Liver (tissue), 9 donors: ENCODE data around the gene ENAH. TPM values are rescaled to one million over a fixed set of nuclear protein-coding genes. Genes with fewer than 3 reads are reported as not detected.

Experiments
- DNase-seq: peaks from one replicate; pipeline ENCODE4 v3.0.0-alpha.2; 2017; ENCODE audit warnings: low spot score
- H3K27ac ChIP-seq, 2 donors: one replicate each; pipeline ENCODE4 v1.7.0; 2013; ENCODE audit warnings: inconsistent platforms in 2 of 2, low read length in 2 of 2, control low read depth in 1 of 2, low read depth in 1 of 2, mild to moderate bottlenecking in 1 of 2
- H3K27me3 ChIP-seq, 4 donors: one replicate each; pipeline versions ENCODE4 v1.6.1 to v1.7.0; 2013; ENCODE audit warnings: low read length in 3 of 4, inconsistent platforms in 1 of 4, mild to moderate bottlenecking in 1 of 4, moderate library complexity in 1 of 4; ENCODE audit not compliant: control insufficient read depth in 4 of 4, insufficient read depth in 4 of 4
- H3K36me3 ChIP-seq, 4 donors: one replicate each; pipeline versions ENCODE4 v1.6.1 to v1.7.0; 2013; ENCODE audit warnings: low read length in 3 of 4, mild to moderate bottlenecking in 3 of 4, low read depth in 1 of 4, moderate library complexity in 1 of 4; ENCODE audit not compliant: control insufficient read depth in 4 of 4, insufficient read depth in 3 of 4
- H3K4me1 ChIP-seq, 4 donors: one replicate each; pipeline versions ENCODE4 v1.6.1 to v1.7.0; 2013; ENCODE audit warnings: low read length in 3 of 4, mild to moderate bottlenecking in 3 of 4, moderate library complexity in 1 of 4; ENCODE audit not compliant: control insufficient read depth in 4 of 4, insufficient read depth in 4 of 4
- H3K4me3 ChIP-seq, 3 donors: one replicate each; pipeline versions ENCODE4 v1.6.1 to v1.7.0; 2013; ENCODE audit warnings: low read length in 3 of 3, control low read depth in 1 of 3, low read depth in 1 of 3, mild to moderate bottlenecking in 1 of 3
- H3K9ac ChIP-seq, 2 donors: one replicate each; pipeline ENCODE4 v1.7.0; 2013; ENCODE audit warnings: low read length in 2 of 2, mild to moderate bottlenecking in 2 of 2, moderate library complexity in 2 of 2, control low read depth in 1 of 2, low read depth in 1 of 2
- H3K9me3 ChIP-seq, 4 donors: one replicate each; pipeline versions ENCODE4 v1.6.1 to v1.7.0; 2013; ENCODE audit warnings: low read length in 3 of 4; ENCODE audit not compliant: control insufficient read depth in 4 of 4
- ATF3 ChIP-seq: IDR thresholded peaks from 2 replicates; pipeline ENCODE4 v1.6.1; 2016; ENCODE audit warnings: antibody characterized with exemption
- CTCF ChIP-seq: fragments of 150-350 bp; IDR thresholded peaks from 2 replicates; pipeline ENCODE4 v1.5.1; 2017; ENCODE audit warnings: improper control_type of control experiment, low read depth, low read length; ENCODE audit not compliant: missing input control
- EGR1 ChIP-seq, 2 donors: IDR thresholded peaks; 2 replicates each; pipeline ENCODE4 v1.6.1; 2016 to 2018; ENCODE audit warnings: antibody characterized with exemption in 2 of 2, low read depth in 2 of 2
- FOXA1 ChIP-seq: IDR thresholded peaks from 2 replicates; pipeline ENCODE4 v1.6.1; 2016; ENCODE audit warnings: antibody characterized with exemption
- FOXA2 ChIP-seq: IDR thresholded peaks from 2 replicates; pipeline ENCODE4 v1.6.1; 2016; ENCODE audit warnings: antibody characterized with exemption
- GABPA ChIP-seq, 2 donors: IDR thresholded peaks in 1 of 2; conservative IDR thresholded peaks in 1 of 2; 2 replicates each; pipeline ENCODE4 v1.6.1; 2016; ENCODE audit warnings: antibody characterized with exemption in 2 of 2, mild to moderate bottlenecking in 1 of 2, moderate library complexity in 1 of 2
- HNF4A ChIP-seq, 2 donors: conservative IDR thresholded peaks; 2 replicates each; pipeline ENCODE4 v1.6.1; 2016; ENCODE audit warnings: antibody characterized with exemption in 2 of 2, mild to moderate bottlenecking in 2 of 2
- HNF4G ChIP-seq: IDR thresholded peaks from 2 replicates; pipeline ENCODE4 v1.6.1; 2016; ENCODE audit warnings: antibody characterized with exemption
- JUND ChIP-seq, 2 donors: IDR thresholded peaks; 2 replicates each; pipeline ENCODE4 v1.6.1; 2016; ENCODE audit warnings: antibody characterized with exemption in 2 of 2
- MAX ChIP-seq: IDR thresholded peaks from 2 replicates; pipeline ENCODE4 v1.6.1; 2016; ENCODE audit warnings: antibody characterized with exemption
- NR2F2 ChIP-seq: IDR thresholded peaks from 2 replicates; pipeline ENCODE4 v1.6.1; 2016; ENCODE audit warnings: antibody characterized with exemption
- RAD21 ChIP-seq, 2 donors: IDR thresholded peaks; 2 replicates each; pipeline ENCODE4 v1.6.1; 2016; ENCODE audit warnings: antibody characterized with exemption in 2 of 2, mild to moderate bottlenecking in 2 of 2
- REST ChIP-seq: IDR thresholded peaks from 2 replicates; pipeline ENCODE4 v1.6.1; 2016; ENCODE audit warnings: antibody characterized with exemption, mild to moderate bottlenecking
- RXRA ChIP-seq, 2 donors: IDR thresholded peaks; 2 replicates each; pipeline ENCODE4 v1.6.1; 2017 to 2018; ENCODE audit warnings: antibody characterized with exemption in 2 of 2, mild to moderate bottlenecking in 1 of 2
- SP1 ChIP-seq: IDR thresholded peaks from 2 replicates; pipeline ENCODE4 v1.6.1; 2018; ENCODE audit warnings: antibody characterized with exemption, mild to moderate bottlenecking
- TAF1 ChIP-seq: conservative IDR thresholded peaks from 2 replicates; pipeline ENCODE4 v1.6.1; 2016; ENCODE audit warnings: antibody characterized with exemption, mild to moderate bottlenecking
- YY1 ChIP-seq: IDR thresholded peaks from 2 replicates; pipeline ENCODE4 v1.6.1; 2016; ENCODE audit warnings: antibody characterized with exemption, mild to moderate bottlenecking
- WGBS: extraction: QIAGEN DNeasy Blood & Tissue Kit; methylation state at CpG from one replicate; pipeline ENCODE4 v1.1.7; 2013; 5-methylcytosine and 5-hydroxymethylcytosine counted together
- polyA plus RNA-seq, 2 donors: library from polyadenylated mRNA; stranded (reverse) in 1 of 2; unstranded in 1 of 2; fragments of 200-250 nt in 1 of 2; fragments of >200 nt in 1 of 2; fragmentation: Nextera tagmentation in 1 of 2; extraction: Ambion mirVana in 1 of 2; gene quantifications; one replicate each; pipeline versions ENCODE4 v1.2.1 to v1.2.3, GENCODE V29; 2013 to 2015
- total RNA-seq, 2 donors: library from RNA; depleted of rRNA; stranded (reverse); fragments of >200 nt; gene quantifications; one replicate each; pipeline ENCODE4 v1.2.3, GENCODE V29; 2014
- donor health status: healthy.
- donor health status: healthy.
- donor health status: healthy.
- donor health status: healthy.
- donor health status: healthy.

ENAH gene
- total and polyA plus RNA-seq, 4 donors = 2.8 to 8.4 (median 4.5) TPM

- no peaks in the 10 kb centered on the region for H3K4me1 ChIP-seq
- no peak for DNase-seq
- no peak overlapping the region for H3K4me3 ChIP-seq
- no peaks in the 10 kb centered on the region for H3K36me3 ChIP-seq
- TF ChIP-seq NR2F2 (no peak), HNF4A (conservative IDR thresholded peaks at IDR 0.05) (no peak), RAD21 (IDR thresholded peaks at IDR 0.05) (peak; percentile 82 to 84), CTCF (peak; percentile 71), MAX (no peak)
- no peaks in the 10 kb centered on the region for H3K27me3 ChIP-seq
- H3K9ac ChIP-seq = no peak overlapping the region
- WGBS = 50% methylated on average over 2 of the region's 2 CpGs
- H3K9me3 ChIP-seq = peaks cover 0 to 4% (median 2%) of the 10 kb centered on the region in 4 donors
- H3K27ac ChIP-seq = no peak overlapping the region
Observed at GRCh38 chr1:225554216-225554812, 98.6 kb downstream of the ENAH start.

GRCh38 chr1:225549821-225550220, 103.1 kb downstream of the ENAH start:
- Histone ChIP-seq H3K4me1 (no peaks in the 10 kb centered on the region), H3K4me3 (no peak overlapping the region), H3K9ac (no peak overlapping the region), H3K9me3 (no peaks in the 10 kb centered on the region), H3K27me3 (no peaks in the 10 kb centered on the region), H3K36me3 (no peaks in the 10 kb centered on the region), H3K27ac (no peak overlapping the region)
- whole genome bisulfite sequencing = 93% methylated on average over 2 of the region's 2 CpGs
- no peak for TF ChIP-seq FOXA2
- no peak for TF ChIP-seq CTCF
- no peak for TF ChIP-seq ATF3
- no peak for TF ChIP-seq TAF1
- TF ChIP-seq FOXA1 = no peak
- TF ChIP-seq JUND (IDR thresholded peaks at IDR 0.05) = no peak
- no peak for TF ChIP-seq NR2F2
- no peak for TF ChIP-seq MAX
- no peak for TF ChIP-seq EGR1 (IDR thresholded peaks at IDR 0.05; ENCODE audit: low read depth in 2 of 2)
- TF ChIP-seq REST = no peak
- no peak for TF ChIP-seq HNF4G
- no peak for TF ChIP-seq RAD21 (IDR thresholded peaks at IDR 0.05)
- no peak for TF ChIP-seq RXRA (IDR thresholded peaks at IDR 0.05)
- TF ChIP-seq SP1 = no peak
- TF ChIP-seq GABPA (IDR thresholded peaks at IDR 0.05 in 1 of 2, conservative IDR thresholded peaks at IDR 0.05 in 1 of 2) = no peak
- TF ChIP-seq YY1 = no peak
- no peak for DNase-seq
